Right atrium auricular region (tissue), 2 donors: Measurements from ENCODE around the gene DPYSL3. TPM values are rescaled to one million over a fixed set of nuclear protein-coding genes. Genes with fewer than 3 reads are reported as not detected.

Experiments
- DNase-seq: peaks from one replicate; pipeline ENCODE4 v3.0.0-alpha.2; 2019; ENCODE audit warnings: low spot score
- H3K27ac ChIP-seq, 2 donors: fragments of 200-600 bp; sonication (generic); 1 replicate in 1 of 2; 2 replicates in 1 of 2; pipeline ENCODE4 v1.5.1; 2016 to 2019
- H3K27me3 ChIP-seq, 2 donors: fragments of 200-600 bp; sonication (generic); one replicate each; pipeline versions ENCODE4 v1.5.1 to v1.6.0; 2017 to 2019
- H3K36me3 ChIP-seq: fragments of 200-600 bp; sonication (generic); one replicate; pipeline ENCODE4 v1.5.1; 2016
- H3K4me1 ChIP-seq, 2 donors: fragments of 200-600 bp; sonication (generic); one replicate each; pipeline versions ENCODE4 v1.5.1 to v1.6.0; 2017 to 2019
- H3K4me3 ChIP-seq, 2 donors: fragments of 200-600 bp; sonication (generic); 1 replicate in 1 of 2; 2 replicates in 1 of 2; pipeline ENCODE4 v1.5.1; 2017 to 2019; ENCODE audit warnings: mild to moderate bottlenecking in 1 of 2, moderate library complexity in 1 of 2
- H3K9me3 ChIP-seq, 2 donors: fragments of 200-600 bp; sonication (generic); one replicate each; pipeline ENCODE4 v1.5.1; 2019
- total RNA-seq, 2 donors: library from RNA; depleted of rRNA; stranded (reverse); fragments of >200 nt; gene quantifications; one replicate each; pipeline ENCODE4 v1.1.0, GENCODE V29; 2016
- TF ChIP-seq, protein P1 (sequence below), 2 donors: fragments of 200-600 bp; sonication (generic); IDR thresholded peaks; one replicate each; pipeline ENCODE4 v1.5.1; 2019; ENCODE audit warnings: antibody characterized with exemption in 2 of 2

Gene DPYSL3
- total RNA-seq, 2 donors from 2014 or later, result 45.3 to 56.2 TPM

DNA sequence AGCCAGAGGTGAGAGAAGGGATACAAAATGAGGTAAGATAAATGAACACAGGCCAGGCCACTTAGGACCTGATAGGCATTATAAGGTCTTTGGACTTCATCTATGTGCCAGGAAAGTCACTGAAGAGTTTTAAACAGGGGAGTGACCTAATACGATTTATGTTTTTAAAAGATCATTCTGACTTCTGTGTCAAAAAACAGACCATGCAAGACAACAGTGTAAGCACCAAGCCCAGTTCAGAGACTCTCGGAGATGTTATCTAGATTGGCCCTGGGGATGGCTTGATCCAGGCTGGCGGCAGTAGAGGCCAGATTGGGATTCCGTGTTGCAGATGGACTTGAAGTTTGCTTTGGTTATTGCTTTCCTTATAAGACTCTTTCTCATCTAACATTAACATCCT lies 43.0 kb upstream of the DPYSL3 start:
- TF ChIP-seq, protein P1, sequence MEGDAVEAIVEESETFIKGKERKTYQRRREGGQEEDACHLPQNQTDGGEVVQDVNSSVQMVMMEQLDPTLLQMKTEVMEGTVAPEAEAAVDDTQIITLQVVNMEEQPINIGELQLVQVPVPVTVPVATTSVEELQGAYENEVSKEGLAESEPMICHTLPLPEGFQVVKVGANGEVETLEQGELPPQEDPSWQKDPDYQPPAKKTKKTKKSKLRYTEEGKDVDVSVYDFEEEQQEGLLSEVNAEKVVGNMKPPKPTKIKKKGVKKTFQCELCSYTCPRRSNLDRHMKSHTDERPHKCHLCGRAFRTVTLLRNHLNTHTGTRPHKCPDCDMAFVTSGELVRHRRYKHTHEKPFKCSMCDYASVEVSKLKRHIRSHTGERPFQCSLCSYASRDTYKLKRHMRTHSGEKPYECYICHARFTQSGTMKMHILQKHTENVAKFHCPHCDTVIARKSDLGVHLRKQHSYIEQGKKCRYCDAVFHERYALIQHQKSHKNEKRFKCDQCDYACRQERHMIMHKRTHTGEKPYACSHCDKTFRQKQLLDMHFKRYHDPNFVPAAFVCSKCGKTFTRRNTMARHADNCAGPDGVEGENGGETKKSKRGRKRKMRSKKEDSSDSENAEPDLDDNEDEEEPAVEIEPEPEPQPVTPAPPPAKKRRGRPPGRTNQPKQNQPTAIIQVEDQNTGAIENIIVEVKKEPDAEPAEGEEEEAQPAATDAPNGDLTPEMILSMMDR (IDR thresholded peaks at IDR 0.05), result no peak
- no peak for DNase-seq
- Histone ChIP-seq H3K9me3 (peaks cover 0 to 4% of the 10 kb centered on the region in 2 donors), H3K27ac (peak overlapping the region; percentile 60 to 78), H3K36me3 (no peaks in the 10 kb centered on the region), H3K4me1 (peaks cover 0 to 58% of the 10 kb centered on the region in 2 donors), H3K27me3 (no peaks in the 10 kb centered on the region), H3K4me3 (no peak overlapping the region)

DNA sequence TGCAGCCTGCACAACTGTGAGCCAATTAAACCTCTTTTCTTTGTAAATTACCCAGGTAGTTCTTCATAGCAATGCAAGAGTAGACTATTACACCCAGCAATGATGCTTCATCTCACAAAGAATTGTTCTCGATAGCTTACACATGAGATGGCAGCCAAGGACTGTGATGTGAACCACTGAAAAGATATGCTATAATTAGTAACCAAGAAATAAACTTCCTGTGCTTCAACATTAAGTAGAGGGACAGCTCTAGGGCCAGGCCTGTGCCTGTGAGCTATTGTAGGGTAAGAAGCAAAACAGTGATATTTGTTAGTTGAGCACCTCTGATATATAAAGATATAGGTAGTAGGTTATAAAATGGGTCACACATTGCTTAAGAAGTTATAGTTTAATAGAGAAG lies 41.8 kb upstream of the DPYSL3 start:
- peak overlapping the region; percentile 27 to 74 for H3K27ac ChIP-seq

DNA sequence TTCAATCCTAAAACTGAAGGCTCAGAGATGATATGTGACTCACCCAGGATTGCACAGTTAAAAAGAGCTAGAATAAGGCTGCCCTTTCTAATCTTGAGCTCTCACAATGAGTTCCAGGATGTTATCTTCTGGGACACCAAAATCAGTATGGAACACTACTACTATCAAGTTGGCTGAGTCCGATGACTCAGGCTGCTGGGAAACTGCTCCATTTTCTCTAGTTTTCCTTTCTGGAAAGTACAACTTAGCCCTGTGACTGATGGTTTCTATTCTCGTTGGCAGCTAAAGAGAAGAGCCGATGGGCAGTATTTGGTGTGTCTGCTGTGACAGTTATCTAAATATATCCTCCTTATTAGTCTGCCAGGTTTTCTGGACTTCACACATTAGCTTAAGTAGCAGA lies 37.9 kb upstream of the DPYSL3 start:
- Histone ChIP-seq H3K4me1 (peaks cover 0 to 38% of the 10 kb centered on the region in 2 donors), H3K27ac (peak overlapping the region; percentile 32 to 73), H3K4me3 (no peak overlapping the region), H3K9me3 (peaks cover 0 to 4% of the 10 kb centered on the region in 2 donors), H3K36me3 (no peaks in the 10 kb centered on the region), H3K27me3 (no peaks in the 10 kb centered on the region)
- TF ChIP-seq, protein P1 (IDR thresholded peaks at IDR 0.05), result no peak
- no peak for DNase-seq

More for the DNA sequence above, 41.8 kb upstream of the DPYSL3 start:
- no peak for DNase-seq
- H3K9me3 ChIP-seq, result peaks cover 0 to 4% of the 10 kb centered on the region in 2 donors
- TF ChIP-seq, protein P1 (IDR thresholded peaks at IDR 0.05), result no peak
- H3K36me3 ChIP-seq, result no peaks in the 10 kb centered on the region
- no peaks in the 10 kb centered on the region for H3K27me3 ChIP-seq
- peaks cover 0 to 67% of the 10 kb centered on the region in 2 donors for H3K4me1 ChIP-seq
- H3K4me3 ChIP-seq, result no peak overlapping the region

DNA sequence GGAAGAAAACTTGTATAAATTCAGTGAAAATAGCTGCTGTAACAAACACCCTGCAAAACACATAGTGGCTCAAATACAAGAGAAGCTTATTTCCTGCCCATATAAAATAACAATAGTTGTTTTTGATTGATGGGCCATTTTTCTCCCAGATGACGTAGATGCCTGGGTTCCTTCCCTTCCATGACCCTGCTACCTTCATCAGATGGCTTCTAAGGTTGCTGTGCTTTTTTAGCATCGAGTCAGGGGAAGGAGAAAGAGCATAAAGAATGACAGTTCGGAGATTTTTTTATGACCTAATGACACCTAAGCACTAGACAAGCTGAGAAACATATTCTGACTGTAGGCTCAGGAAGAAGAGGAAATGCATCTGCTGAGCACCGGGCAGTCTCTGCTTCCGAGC lies 34.7 kb upstream of the DPYSL3 start:
- no peak for DNase-seq
- Histone ChIP-seq H3K36me3 (no peaks in the 10 kb centered on the region), H3K27ac (no peak overlapping the region), H3K4me3 (no peak overlapping the region), H3K4me1 (peaks cover 0 to 21% of the 10 kb centered on the region in 2 donors), H3K9me3 (no peaks in the 10 kb centered on the region), H3K27me3 (no peaks in the 10 kb centered on the region)
- TF ChIP-seq, protein P1 (IDR thresholded peaks at IDR 0.05), result no peak

DNA sequence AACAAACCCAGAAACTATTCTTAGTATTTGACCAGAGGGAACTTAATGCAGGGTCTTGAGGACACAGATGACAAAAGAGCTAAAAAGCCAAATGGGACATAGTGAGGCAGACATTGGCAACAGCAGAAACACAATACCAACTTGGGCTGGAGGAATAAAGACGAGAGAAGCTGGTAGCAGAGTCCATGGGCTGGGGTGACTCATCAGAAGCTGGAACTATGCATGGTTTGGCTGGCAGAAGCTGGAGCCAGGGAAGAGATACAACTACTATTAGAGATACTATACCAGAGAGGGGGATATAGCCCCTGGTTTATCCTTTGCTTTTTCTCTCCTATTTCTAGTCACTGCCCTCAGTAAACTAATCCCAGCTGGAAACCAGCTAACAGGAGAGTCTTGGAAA lies 29.2 kb upstream of the DPYSL3 start:
- TF ChIP-seq, protein P1 (IDR thresholded peaks at IDR 0.05), result no peak
- H3K27me3 ChIP-seq, result no peaks in the 10 kb centered on the region
- DNase-seq, result no peak
- H3K36me3 ChIP-seq, result no peaks in the 10 kb centered on the region
- H3K27ac ChIP-seq, result no peak overlapping the region
- no peak overlapping the region for H3K4me3 ChIP-seq
- no peaks in the 10 kb centered on the region for H3K9me3 ChIP-seq
- H3K4me1 ChIP-seq, result peaks cover 0 to 12% of the 10 kb centered on the region in 2 donors

DNA sequence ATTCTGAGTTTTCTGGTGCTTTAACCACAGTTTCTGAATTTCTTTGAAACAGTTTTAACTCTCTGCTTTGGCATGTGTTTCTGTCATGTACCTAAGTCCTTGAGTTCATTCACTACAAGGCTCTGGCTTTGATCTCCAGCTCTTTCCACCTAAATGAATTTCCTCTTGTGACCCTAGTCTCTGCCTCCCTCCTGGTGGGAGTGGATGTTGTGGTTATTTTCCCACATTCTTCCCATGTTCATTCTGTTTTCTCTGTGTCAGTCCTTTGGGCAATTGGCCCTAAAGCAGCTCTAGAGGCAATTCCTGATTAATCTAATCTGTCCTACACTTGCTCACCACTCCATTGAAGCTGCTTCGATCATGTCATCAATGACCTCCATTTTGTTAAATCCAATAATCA lies 28.4 kb upstream of the DPYSL3 start:
- no peak overlapping the region for H3K4me3 ChIP-seq
- no peak for DNase-seq
- H3K27me3 ChIP-seq, result no peaks in the 10 kb centered on the region
- TF ChIP-seq, protein P1 (IDR thresholded peaks at IDR 0.05), result no peak
- no peaks in the 10 kb centered on the region for H3K9me3 ChIP-seq
- no peaks in the 10 kb centered on the region for H3K36me3 ChIP-seq
- peaks cover 0 to 12% of the 10 kb centered on the region in 2 donors for H3K4me1 ChIP-seq
- H3K27ac ChIP-seq, result no peak overlapping the region
